Lower leg skin (tissue), 4 donors: ENCODE results near the gene EEF1G. TPM values are rescaled to one million over a fixed set of nuclear protein-coding genes. Genes with fewer than 3 reads are reported as not detected.
A peak's percentile ranks its signal among the peaks of the same experiment; 100 is the strongest.

Experiments
- DNase-seq, 2 donors: peaks; one replicate each; pipeline ENCODE4 v3.0.0-alpha.2; 2019; ENCODE audit warnings: low spot score in 2 of 2
- H3K4me3 ChIP-seq: fragments of 200-600 bp; sonication (generic); 2 replicates; pipeline ENCODE4 v1.5.1; 2017; ENCODE audit warnings: mild to moderate bottlenecking, low read depth; ENCODE audit not compliant: poor library complexity, severe bottlenecking
- POLR2A ChIP-seq, 2 donors: fragments of 450-650 bp; IDR thresholded peaks; one replicate each; pipeline ENCODE4 v1.6.1; 2016 to 2017; ENCODE audit warnings: antibody characterized with exemption in 2 of 2, mild to moderate bottlenecking in 1 of 2, moderate library complexity in 1 of 2
- WGBS, 2 donors: methylation state at CpG; one replicate each; pipeline ENCODE4 v1.1.5; 2018; 5-methylcytosine and 5-hydroxymethylcytosine counted together
- intact Hi-C: fragments of 100-400 bp; cut with DNase I; formaldehyde crosslinking; loops from one replicate; pipeline ENCODE4 v1.15.0; 2023; ENCODE audit warnings: low total_unique reads
- total RNA-seq, 4 donors: library from RNA; depleted of rRNA; stranded (reverse); fragments of >200 nt; gene quantifications; one replicate each; pipeline ENCODE4 v1.1.0, GENCODE V29; 2016
- TF ChIP-seq, protein P1 (sequence below), 3 donors: fragments of 450-650 bp; IDR thresholded peaks; one replicate each; pipeline ENCODE4 v1.5.1; 2016; ENCODE audit warnings: antibody characterized with exemption in 3 of 3, mild to moderate bottlenecking in 3 of 3, moderate library complexity in 2 of 3

The EEF1G gene
- total RNA-seq, 4 donors from 2014 or later: 2,343 to 3,224 (median 2,571) TPM

DNA sequence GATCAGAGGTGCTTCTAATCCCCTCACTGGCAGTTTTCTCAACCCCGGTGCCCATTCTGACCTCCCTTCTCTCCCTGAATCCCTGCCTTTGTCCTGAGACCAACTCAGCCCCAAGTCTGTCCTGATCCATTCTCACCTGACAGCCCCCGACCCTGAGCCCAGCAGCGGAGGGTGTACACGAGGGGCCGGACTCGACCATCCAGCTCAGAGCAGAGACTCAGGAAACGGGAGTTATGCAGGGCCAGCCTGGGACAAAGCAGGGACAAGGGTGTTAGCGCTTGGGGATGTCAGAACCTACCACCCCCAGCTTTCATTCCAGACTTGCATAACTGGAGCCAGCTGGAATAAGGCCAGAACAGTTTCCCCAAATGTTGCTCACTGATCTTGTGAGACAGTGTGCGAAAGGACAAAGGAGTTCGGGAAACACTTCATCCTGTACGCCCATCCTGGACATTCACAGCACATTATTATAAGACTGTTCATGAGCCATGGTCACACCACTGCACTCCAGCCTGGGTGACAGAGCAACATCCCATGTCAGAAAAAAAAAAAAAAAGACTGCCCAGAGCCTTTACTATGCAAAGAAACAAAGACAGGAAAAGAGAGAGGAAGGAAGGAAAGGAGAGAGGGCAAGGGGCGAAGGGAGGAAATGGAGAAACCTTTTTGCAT, 3.5 kb upstream of the EEF1G start:
- H3K4me3 ChIP-seq: no peak overlapping the region
- intact Hi-C loops: no loop called here
- DNase-seq: no peak
- TF ChIP-seq, protein P1, sequence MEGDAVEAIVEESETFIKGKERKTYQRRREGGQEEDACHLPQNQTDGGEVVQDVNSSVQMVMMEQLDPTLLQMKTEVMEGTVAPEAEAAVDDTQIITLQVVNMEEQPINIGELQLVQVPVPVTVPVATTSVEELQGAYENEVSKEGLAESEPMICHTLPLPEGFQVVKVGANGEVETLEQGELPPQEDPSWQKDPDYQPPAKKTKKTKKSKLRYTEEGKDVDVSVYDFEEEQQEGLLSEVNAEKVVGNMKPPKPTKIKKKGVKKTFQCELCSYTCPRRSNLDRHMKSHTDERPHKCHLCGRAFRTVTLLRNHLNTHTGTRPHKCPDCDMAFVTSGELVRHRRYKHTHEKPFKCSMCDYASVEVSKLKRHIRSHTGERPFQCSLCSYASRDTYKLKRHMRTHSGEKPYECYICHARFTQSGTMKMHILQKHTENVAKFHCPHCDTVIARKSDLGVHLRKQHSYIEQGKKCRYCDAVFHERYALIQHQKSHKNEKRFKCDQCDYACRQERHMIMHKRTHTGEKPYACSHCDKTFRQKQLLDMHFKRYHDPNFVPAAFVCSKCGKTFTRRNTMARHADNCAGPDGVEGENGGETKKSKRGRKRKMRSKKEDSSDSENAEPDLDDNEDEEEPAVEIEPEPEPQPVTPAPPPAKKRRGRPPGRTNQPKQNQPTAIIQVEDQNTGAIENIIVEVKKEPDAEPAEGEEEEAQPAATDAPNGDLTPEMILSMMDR (IDR thresholded peaks at IDR 0.05): no peak
- no peak for TF ChIP-seq POLR2A (IDR thresholded peaks at IDR 0.05)
- 76 to 80% methylated on average over 12 of the region's 12 CpGs for WGBS, 2 donors

DNA sequence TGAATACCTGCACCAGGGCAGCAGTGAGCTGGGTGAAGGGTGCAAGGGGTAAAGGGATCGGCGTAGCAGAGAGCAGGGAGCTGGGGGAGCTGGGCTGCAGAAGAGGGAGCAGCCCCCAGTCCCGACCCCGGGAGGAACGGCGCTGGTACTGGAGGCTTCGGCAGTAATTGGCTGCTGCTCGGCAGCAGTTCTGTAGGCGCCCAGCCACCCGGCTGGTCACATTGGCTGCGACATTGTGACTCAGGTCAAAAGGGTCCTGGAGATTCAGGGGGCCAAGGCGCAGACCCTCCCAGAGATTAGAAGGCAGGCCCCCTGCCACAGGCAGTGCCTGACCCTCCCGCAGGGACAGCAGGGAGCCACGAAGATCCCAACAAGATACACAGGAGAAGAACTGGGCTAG, 2.1 kb upstream of the EEF1G start:
- intact Hi-C loops: no loop called here
- no peak for TF ChIP-seq POLR2A (IDR thresholded peaks at IDR 0.05)
- TF ChIP-seq, protein P1 (IDR thresholded peaks at IDR 0.05): no peak
- DNase-seq: no peak
- no peak overlapping the region for H3K4me3 ChIP-seq
- 64 to 74% methylated on average over 8 to 14 of the region's 14 CpGs for whole genome bisulfite sequencing, 2 donors

DNA sequence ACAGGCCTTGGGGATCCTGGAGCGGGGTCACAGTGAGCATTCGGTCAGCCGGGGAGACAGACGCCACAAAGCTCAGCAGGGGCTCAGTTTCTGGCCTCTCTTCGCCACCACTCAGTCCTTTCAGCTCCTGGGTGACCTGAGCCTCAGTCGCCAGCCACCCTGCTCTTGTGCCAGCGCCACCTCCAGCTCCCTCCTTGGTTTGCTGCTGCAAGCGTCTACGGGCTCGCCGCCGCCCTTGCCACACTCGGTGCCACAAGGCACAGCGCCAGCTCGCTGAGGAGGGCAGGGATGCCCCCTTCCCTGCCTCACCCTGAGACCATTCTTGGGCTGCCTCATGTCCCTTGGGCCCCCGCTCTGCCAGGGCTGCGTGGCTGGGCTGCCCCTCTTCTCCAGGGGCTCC, 1.5 kb upstream of the EEF1G start:
- DNase-seq: no peak
- 34 to 41% methylated on average over 12 to 16 of the region's 17 CpGs for WGBS, 2 donors
- TF ChIP-seq, protein P1 (IDR thresholded peaks at IDR 0.05): no peak
- TF ChIP-seq POLR2A (IDR thresholded peaks at IDR 0.05): no peak
- intact Hi-C loops: no loop called here
- no peak overlapping the region for H3K4me3 ChIP-seq

DNA sequence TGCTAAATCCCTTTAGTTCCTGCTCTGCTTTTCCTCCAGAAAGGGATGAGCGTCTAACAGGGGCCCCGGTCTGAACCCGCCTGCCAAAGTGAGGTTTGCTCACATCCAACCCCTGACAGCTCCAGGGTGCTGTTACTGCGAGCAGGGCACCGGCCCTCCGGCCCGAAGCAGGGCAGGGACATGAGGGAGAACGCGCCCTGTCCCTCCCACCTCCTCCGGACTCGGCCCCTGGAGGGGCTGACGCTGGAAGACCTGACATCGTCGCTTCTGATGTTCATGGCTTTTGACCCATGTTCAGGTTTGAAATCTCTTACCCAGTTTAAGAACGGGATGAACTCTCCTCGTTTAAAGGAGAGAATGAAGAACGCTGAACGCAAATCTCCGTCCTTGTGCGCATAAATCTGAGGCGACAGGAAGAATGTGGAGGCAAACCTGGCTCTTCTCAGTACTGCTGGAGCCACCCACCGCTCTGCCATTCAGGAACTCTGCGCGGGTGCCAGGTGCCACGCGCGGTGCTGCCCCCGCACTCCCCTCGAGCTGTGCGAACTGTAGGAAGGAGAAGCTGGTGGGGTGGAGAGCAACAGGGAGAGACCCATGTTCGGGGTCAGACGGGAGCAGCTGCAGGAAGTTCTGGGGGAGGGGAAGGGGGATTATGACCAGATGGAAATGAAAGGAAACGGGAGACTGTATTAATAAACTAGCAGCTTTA, 826 bp upstream of the EEF1G start:
- TF ChIP-seq, protein P1 (IDR thresholded peaks at IDR 0.05): no peak
- no peak for TF ChIP-seq POLR2A (IDR thresholded peaks at IDR 0.05)
- intact Hi-C loops: no loop called here
- 1% methylated on average over 25 to 32 of the region's 33 CpGs for WGBS, 2 donors
- peak in 1 of 2 donors; percentile 90 for DNase-seq
- peak overlapping the region; percentile 47 for H3K4me3 ChIP-seq

DNA sequence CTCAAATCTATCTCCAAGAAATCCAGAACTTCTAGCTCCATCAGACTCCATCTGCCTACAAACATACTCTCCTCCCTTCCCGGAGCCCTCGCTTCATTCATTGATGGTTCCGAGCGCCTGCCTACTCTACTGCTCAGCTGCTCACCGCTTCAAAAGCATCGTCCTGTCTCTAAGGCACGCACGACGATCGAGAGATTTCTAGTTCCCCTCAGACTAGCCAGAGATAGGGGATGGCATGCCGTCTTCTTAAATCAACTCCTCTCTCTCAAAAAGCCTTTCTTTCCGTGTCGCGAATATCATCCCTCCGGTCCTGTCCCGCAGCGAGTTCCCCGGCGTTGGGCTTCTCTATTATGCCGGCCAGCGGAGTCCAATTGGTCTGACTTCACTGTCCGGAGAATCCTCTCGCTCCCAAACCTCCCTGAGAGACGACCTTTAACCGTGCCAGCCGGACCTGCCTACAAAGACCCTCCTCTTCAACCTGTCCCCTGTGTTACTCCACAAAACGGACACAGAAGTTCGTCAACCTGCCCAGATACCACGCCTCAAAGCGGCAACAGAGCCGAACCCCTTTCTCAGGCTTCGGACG, 592 bp downstream of the EEF1G start:
- whole genome bisulfite sequencing, 2 donors: 0 to 1% methylated on average over 33 of the region's 33 CpGs
- TF ChIP-seq, protein P1 (IDR thresholded peaks at IDR 0.05): no peak
- no peak for TF ChIP-seq POLR2A (IDR thresholded peaks at IDR 0.05)
- peak overlapping the region; percentile 82 for H3K4me3 ChIP-seq
- intact Hi-C loops: no loop called here
- no peak for DNase-seq
